Measurements from ENCODE around the gene ARHGAP25.

DNA sequence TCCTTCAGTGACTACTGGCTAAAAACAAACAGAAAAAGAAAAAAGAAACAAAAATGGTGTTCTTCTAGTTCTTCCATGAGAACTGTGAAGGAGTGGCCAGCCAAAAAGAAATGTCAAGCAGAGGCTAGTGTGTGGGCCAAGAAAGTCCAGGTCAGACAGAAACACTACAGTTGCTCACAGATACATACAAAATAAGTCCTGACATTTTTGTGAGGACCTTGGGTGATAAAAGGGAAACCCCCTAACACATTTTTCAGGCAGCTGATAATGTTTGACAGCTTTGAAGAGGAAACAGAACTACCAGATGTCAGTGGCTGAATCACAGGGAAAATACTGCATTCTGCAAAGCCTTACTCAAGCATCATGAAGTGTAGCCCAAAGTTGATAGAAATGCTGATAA lies 28.1 kb downstream of the ARHGAP25 start:
- TF ChIP-seq EZH2 (IDR thresholded peaks at IDR 0.05; ENCODE audit: low read depth), result no peak
- TF ChIP-seq, protein P1, sequence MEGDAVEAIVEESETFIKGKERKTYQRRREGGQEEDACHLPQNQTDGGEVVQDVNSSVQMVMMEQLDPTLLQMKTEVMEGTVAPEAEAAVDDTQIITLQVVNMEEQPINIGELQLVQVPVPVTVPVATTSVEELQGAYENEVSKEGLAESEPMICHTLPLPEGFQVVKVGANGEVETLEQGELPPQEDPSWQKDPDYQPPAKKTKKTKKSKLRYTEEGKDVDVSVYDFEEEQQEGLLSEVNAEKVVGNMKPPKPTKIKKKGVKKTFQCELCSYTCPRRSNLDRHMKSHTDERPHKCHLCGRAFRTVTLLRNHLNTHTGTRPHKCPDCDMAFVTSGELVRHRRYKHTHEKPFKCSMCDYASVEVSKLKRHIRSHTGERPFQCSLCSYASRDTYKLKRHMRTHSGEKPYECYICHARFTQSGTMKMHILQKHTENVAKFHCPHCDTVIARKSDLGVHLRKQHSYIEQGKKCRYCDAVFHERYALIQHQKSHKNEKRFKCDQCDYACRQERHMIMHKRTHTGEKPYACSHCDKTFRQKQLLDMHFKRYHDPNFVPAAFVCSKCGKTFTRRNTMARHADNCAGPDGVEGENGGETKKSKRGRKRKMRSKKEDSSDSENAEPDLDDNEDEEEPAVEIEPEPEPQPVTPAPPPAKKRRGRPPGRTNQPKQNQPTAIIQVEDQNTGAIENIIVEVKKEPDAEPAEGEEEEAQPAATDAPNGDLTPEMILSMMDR (conservative IDR thresholded peaks at IDR 0.05), result no peak

Data from PC-9 (cell line).